GM12865 (cell line): ENCODE results near the gene CENPF.
A peak's percentile ranks its signal among the peaks of the same experiment; 100 is the strongest.

Experiments
- DNase-seq: peaks from one replicate; pipeline ENCODE4 v3.0.0; 2010; ENCODE audit warnings: low read depth
- H3K4me3 ChIP-seq: 2 replicates; pipeline ENCODE4 v1.5.1; 2011; ENCODE audit warnings: mild to moderate bottlenecking, low read depth, low read length, control low read depth
- TF ChIP-seq, protein P1 (sequence below): IDR thresholded peaks from 2 replicates; pipeline ENCODE4 v1.5.1; 2011; ENCODE audit warnings: low read length, control low read depth, low read depth, inconsistent platforms; ENCODE audit not compliant: insufficient read depth; ENCODE audit errors: missing control alignments

Gene CENPF

DNA sequence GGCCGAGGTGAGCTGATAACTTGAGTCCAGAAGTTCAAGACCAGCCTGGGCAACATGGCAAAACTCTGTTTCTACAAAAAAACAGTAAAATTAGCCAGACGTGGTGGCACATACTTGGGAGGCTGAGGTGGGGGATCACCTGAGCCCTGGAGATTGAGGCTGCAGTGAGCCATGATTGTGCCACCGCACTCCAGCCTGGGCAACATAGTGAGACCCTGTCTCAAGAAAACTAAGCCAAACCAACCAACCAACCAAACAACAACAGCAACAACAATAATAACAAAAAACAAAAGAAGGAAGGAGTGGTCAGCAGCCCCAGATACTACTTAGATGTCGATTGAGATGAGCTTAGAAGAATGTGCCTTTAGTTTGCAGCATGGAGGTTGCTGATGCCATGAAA, 47.7 kb downstream of the CENPF start:
- no peak overlapping the region for H3K4me3 ChIP-seq
- TF ChIP-seq, protein P1, sequence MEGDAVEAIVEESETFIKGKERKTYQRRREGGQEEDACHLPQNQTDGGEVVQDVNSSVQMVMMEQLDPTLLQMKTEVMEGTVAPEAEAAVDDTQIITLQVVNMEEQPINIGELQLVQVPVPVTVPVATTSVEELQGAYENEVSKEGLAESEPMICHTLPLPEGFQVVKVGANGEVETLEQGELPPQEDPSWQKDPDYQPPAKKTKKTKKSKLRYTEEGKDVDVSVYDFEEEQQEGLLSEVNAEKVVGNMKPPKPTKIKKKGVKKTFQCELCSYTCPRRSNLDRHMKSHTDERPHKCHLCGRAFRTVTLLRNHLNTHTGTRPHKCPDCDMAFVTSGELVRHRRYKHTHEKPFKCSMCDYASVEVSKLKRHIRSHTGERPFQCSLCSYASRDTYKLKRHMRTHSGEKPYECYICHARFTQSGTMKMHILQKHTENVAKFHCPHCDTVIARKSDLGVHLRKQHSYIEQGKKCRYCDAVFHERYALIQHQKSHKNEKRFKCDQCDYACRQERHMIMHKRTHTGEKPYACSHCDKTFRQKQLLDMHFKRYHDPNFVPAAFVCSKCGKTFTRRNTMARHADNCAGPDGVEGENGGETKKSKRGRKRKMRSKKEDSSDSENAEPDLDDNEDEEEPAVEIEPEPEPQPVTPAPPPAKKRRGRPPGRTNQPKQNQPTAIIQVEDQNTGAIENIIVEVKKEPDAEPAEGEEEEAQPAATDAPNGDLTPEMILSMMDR = no peak
- DNase-seq = no peak

DNA sequence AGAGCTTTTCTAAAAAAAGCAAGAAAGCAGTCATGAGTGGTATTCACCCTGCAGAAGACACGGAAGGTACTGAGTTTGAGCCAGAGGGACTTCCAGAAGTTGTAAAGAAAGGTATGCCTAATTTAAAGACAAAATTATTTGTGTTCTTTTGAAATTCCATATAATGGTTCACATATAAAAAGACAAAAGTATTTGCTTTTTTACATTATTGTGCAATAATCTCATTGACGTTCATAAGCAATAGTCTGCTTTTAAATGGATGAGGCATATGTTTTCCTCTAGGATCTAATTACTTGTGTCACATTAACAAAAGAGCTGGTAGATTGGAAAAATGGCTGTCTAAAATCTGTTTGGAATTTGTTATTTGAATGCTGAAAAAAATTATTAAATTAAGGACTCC, 54.3 kb downstream of the CENPF start:
- H3K4me3 ChIP-seq = no peak overlapping the region
- TF ChIP-seq, protein P1 = no peak
- DNase-seq = no peak

GRCh38 chr1:214658175-214658574, 55.2 kb downstream of the CENPF start:
- no peak for DNase-seq
- H3K4me3 ChIP-seq = no peak overlapping the region
- TF ChIP-seq, protein P1 = no peak

DNA sequence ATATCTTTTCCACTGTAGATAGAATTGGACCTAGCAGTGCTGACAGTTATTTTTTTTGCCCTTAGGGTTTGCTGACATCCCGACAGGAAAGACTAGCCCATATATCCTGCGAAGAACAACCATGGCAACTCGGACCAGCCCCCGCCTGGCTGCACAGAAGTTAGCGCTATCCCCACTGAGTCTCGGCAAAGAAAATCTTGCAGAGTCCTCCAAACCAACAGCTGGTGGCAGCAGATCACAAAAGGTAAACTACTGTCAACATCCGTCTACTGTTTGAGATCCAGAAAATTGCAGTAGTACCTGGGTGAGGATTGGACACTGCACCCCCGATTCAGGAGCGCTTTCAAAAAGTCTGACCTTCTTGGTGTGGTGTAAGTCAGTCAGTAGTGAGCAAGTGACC, 55.8 kb downstream of the CENPF start:
- TF ChIP-seq, protein P1 = peak; percentile 6
- DNase-seq = no peak

GRCh38 chr1:214660190-214660589, 57.2 kb downstream of the CENPF start:
- no peak overlapping the region for H3K4me3 ChIP-seq
- TF ChIP-seq, protein P1 = no peak
- no peak for DNase-seq

More for the DNA sequence above, 55.8 kb downstream of the CENPF start:
- no peak overlapping the region for H3K4me3 ChIP-seq

GRCh38 chr1:214660900-214661299, 57.9 kb downstream of the CENPF start:
- no peak overlapping the region for H3K4me3 ChIP-seq
- TF ChIP-seq, protein P1 = no peak
- no peak for DNase-seq

DNA sequence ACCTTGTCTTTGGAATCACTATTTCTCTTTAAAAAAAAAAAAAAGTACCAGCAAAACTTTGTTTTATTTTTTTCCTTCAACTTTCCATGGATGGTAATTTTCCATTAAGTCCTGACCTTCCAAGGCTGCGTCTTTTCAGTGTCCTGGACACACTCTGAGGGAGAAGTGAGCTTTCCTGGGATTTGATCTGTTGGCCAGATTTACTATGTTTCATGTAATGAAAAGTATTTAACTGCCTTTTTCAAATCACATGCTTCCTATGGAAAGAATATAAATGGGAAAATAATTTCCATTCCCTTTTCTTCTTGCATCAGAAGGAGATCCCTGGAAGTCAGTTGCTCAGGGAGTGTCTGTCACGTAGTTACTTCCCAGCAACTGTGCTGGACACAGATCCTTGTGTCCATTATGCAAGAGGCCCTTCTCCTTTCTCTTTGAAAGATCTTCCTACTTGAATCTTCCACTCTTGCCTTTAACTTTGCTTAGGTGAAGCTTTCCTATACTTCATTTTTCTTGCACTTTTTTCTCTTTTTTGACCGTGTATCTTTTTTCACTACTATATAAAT, 59.3 kb downstream of the CENPF start:
- DNase-seq = no peak
- H3K4me3 ChIP-seq = no peak overlapping the region
- TF ChIP-seq, protein P1 = no peak
